ENCODE data around the gene IL1RAPL1.
"Not testable (repeated sequence)": the region's sequence is repeated elsewhere in the genome, so short reads cannot be mapped to it uniquely, and the experiment has no call there.

Gene IL1RAPL1

GRCh38 chrX:28997706-28998463 lies 410.6 kb downstream of the IL1RAPL1 start:
- DNase-seq: no peak

GRCh38 chrX:28998609-28999135 lies 411.4 kb downstream of the IL1RAPL1 start:
- no peak for DNase-seq

DNA sequence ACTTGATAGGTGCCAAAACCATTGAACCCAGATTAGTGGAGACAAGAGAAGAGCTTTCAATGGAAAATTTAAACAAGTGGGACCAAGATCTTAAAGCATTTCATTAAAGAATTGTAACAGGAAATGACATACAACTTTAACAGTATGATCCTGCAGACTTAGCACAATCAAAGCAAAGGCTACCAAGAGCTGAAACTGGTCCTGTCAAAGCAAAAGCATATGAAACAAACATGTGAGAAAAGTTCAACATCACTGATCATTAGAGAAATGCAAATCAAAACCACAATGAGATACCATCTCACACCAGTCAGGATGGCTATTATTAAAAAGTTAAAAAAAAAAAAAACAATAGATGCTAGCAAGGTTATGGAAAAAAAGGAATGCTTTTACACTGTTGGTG lies 425.6 kb downstream of the IL1RAPL1 start:
- no peak for DNase-seq

GRCh38 chrX:29023207-29023606 lies 436.0 kb downstream of the IL1RAPL1 start:
- DNase-seq: no peak

DNA sequence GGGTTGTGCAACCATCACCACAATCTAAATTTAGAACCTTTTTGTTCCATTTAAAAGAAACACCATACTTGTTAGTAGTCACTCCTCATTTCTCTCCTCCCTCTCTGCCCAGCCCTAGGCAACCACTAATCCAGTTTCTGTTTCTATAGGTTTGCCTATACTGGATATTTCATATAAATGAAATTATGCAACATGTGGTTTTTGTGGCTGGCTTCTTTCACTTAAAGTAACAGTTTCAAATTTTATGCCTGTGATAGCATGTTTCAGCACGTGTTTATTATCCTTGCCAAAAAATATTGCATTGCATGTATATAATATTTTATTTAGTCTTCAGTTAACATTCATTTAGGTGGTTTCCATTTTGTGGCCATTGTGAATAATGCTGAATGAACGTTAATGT lies 437.6 kb downstream of the IL1RAPL1 start:
- no peak for DNase-seq

GRCh38 chrX:29039501-29039900 lies 452.3 kb downstream of the IL1RAPL1 start:
- no peak for DNase-seq

DNA sequence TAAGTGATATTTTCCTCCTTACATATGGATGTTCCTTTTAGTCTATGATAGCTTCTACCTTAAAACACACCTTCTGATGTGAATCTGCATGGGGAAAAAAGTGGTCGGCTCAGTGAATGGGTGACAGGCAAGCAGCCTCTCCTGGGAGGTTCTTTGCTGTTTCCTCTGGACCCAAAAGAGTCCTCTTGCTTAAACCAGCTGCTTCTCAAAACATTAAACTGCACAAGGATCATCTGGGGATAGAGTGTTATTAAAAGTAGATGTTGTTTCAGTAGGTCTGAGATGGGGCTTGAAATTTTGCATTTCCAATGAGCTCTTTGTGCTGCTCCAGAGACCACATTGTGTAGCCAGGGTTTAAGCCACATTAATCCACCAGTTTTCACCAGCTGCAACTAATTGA lies 452.9 kb downstream of the IL1RAPL1 start:
- no peak for DNase-seq

DNA sequence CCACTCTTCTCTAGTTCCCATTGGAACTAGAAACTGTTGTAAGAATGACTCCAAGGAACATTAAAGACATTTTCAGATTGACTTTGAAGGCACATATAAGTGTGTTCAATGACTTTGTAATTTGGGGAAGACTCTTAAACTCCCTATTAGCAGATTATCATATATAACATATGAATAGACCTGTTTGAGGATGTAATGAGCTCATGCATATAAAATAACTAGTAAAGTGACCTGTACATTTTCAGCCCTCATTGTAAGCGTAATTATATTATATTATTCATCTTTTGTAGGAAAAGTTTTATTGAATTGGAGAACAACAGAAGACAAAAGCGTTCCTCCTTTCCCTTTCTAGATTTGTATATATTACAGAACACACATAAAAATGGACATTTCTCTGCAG lies 455.1 kb downstream of the IL1RAPL1 start:
- no peak for DNase-seq

DNA sequence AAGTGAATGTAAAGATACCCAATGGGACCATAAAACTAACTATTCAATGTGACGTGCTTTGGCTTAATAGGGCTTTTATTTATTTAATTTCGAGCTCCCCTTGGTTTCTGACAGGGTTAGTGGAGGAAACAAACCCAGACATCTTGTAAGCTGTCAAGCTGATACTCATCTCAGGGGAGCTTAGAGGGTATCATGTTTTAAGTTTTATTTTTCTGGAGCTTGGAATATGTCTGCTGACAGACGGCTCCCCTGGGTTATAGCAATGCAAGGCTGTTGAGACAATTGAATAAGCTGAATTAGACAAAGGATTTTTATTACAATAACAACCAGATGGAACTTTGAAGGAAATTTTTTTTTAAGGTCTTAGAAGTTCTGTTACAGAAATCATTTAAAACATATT lies 456.5 kb downstream of the IL1RAPL1 start:
- DNase-seq: no peak

DNA sequence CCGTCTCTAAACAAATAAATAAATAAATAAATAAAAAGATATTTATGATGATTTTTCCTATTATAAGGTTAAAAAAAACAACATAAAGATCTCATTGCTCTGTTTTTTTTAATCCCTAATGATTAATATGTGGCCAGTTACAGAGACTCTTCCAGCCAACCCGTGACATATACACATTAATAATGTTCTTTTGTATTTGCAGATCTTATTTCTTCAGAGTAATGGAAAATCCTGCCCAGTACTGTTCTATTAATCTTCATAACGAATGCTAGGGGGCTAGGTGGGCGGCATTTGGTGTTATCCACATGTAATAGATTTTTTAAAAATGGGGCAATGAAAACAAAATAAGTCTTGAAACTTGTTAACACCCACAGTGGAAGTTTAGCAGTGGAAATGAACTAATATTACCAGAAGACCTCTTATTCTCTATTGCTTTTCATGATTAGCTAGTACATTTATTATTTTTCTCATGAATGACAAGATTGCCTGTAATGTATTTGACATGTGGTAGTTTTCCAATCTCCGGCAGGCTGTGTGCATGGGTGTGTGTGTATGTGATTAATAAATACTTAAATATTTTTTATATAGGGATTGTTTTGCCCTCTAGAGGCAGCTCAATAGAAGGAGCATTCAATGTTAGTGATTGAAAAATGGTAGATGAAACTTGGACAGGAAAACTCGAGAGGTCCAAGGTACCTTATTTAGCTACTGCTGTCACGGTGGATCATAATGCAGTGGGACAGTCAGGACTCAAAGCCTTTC lies 457.4 kb downstream of the IL1RAPL1 start:
- no peak for DNase-seq

DNA sequence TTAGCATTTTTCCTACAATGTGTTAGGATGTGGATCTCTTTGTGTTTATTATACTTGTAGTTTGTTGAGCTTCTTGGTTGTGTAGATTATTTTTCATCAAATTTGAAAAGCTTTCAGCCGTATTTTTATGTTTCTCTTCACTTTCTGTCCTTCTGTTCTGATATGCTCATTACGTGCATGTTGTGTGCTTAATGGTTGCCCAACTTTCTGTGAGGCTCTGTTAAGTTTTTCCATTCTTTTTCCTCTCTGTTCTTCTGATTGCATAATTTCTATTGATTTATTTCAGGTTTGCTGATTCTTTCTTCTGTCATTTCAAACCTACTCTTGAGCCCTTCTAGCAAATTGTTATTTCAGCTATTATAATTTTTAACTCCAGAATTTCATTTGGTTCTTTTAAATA lies 478.2 kb downstream of the IL1RAPL1 start:
- no peak for DNase-seq

DNA sequence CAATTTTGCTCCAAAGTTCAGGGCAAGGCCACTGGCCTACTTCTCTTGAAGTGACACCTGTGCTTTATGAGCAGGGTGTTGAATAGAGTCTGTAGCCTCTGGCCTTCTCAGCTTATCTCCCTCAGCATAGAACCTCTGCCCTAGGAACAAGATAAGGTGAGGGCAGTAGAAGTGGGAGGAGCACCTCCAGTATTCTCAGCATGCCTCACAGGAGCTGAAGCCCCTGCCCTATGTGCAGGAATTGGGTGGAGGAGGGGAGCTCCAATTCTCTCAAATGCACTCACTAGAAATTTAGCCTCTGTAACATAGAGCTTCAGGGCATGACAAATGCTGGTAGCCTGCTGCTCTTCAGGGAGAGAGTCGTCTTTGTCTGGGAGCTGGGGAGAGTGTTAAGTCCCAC lies 479.3 kb downstream of the IL1RAPL1 start:
- no peak for DNase-seq

DNA sequence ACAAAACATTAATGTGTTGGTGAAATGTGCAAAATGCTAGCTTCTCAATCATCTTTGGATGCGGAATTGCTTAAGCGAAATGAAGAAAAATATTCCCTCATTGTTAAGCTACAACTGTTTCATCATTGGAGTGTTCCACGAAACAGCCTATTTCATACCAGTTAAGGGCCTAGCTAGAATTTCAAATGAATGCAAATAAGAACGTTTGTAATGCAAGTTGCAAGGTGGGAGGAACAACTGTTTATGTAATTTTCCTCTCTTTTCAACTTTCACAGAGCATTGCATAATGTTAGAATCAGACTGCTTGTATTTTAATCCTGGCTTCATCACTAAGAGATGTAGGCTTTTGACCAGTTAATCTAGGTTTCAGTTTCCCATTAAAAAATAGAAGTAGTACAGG lies 480.1 kb downstream of the IL1RAPL1 start:
- DNase-seq: no peak

- DNase-seq: no peak
Observed at GRCh38 chrX:29071525-29072320, 484.5 kb downstream of the IL1RAPL1 start.

- no peak for DNase-seq
Observed at GRCh38 chrX:29082558-29082957, 495.3 kb downstream of the IL1RAPL1 start.

GRCh38 chrX:29083823-29084222 lies 496.6 kb downstream of the IL1RAPL1 start:
- no peak for DNase-seq

GRCh38 chrX:29090811-29091210 lies 503.6 kb downstream of the IL1RAPL1 start:
- no peak for DNase-seq

DNA sequence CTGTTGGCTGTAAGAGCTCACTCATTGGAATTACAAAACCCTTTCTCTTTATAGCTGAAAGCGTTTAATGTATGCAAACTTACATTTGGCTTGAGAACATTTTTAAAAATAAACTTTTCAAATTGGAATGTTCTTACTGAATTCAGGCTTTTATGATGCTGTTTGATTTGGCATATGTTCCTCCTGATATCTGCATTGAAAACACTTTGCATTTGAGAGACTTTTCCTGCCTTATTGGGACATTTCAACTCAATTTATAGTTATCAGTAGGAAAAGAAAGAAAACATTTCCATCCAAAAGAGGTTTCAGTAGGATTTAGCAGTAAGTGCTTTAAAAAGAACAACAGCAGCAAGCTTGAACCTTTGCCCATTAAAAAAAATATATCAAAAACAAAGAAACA lies 520.0 kb downstream of the IL1RAPL1 start:
- no peak for DNase-seq

DNA sequence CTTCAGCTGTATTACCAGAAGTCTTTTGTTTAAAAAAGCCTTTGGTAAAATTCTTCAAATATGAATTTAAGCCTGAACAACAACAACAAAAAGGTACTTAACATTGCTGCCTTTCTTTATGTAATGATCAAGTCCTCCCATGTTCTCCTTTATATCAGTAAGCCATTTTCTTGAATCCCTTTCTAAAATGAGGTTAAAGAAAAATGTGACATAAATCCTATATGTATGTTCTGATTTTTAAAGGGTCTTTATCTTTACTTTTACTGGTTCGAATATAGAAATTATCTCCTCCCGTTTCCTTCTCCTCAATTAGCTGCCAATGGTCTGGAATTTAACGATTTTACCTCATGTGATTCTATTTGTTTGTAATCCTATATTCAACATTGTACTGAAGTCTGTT lies 522.8 kb downstream of the IL1RAPL1 start:
- no peak for DNase-seq

- no peak for DNase-seq
Observed at GRCh38 chrX:29113221-29113620, 526.0 kb downstream of the IL1RAPL1 start.

DNA sequence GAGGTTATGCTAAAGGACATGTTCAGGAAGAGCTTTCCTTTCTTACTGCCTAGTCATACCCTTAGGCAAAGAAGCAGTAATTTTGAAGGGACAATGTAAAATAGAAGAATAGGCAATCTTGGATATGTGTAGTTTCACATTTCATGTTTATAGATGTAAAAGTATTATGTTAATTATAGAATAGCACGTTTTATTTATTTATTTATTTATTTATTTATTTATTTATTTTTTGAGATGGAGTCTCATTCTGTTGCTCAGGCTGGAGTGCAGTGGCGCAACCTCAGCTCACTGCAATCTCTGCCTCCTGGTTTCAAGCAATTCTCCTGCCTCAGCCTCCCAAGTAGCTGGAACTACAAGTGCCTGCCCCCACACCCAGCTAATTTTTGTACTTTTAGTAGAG lies 535.6 kb downstream of the IL1RAPL1 start:
- DNase-seq: not testable (repeated sequence)

- no peak for DNase-seq
Observed at GRCh38 chrX:29130905-29131304, 543.7 kb downstream of the IL1RAPL1 start.

DNA sequence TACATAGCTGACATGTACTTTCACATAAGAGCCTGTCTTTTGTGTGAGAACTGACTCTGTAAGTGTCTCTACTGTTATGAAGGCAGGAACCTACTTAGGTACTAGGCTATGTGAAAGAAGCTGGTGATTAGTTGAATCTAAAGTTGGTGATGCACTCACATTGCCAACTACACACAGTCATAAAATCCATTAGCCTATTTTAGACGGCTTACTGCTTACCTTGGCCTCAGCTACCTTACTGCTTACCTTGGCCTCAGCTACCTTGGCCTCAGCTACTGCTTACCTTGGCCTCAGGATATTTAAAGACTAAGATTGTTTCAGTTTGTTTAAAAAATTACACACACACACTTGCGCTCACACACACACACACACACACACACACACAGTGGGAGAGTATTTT lies 549.7 kb downstream of the IL1RAPL1 start:
- DNase-seq: no peak
